Ovary (tissue), 10 donors: Measurements from ENCODE around the gene TAPT1. TPM values are rescaled to one million over a fixed set of nuclear protein-coding genes. Genes with fewer than 3 reads are reported as not detected.
A peak's percentile ranks its signal among the peaks of the same experiment; 100 is the strongest.
"Not testable (repeated sequence)": the region's sequence is repeated elsewhere in the genome, so short reads cannot be mapped to it uniquely, and the experiment has no call there.

Source experiments
- DNase-seq, 5 donors: peaks; one replicate each; pipeline ENCODE4 v3.0.0-alpha.2; 2019 to 2020
- H3K27ac ChIP-seq, 2 donors: fragments of 200-600 bp; one replicate each; pipeline versions ENCODE4 v1.5.1 to v1.8.0; 2019 to 2022
- H3K27me3 ChIP-seq: fragments of 200-600 bp; one replicate; pipeline ENCODE4 v1.8.0; 2022
- H3K36me3 ChIP-seq: fragments of 200-600 bp; sonication (generic); one replicate; pipeline ENCODE4 v1.5.1; 2019
- H3K4me1 ChIP-seq: one replicate; pipeline ENCODE4 v1.8.1; 2013; ENCODE audit warnings: mild to moderate bottlenecking, moderate library complexity; ENCODE audit not compliant: insufficient read depth
- H3K4me3 ChIP-seq: fragments of 200-600 bp; sonication (generic); one replicate; pipeline ENCODE4 v1.5.1; 2017
- H3K9me3 ChIP-seq, 2 donors: fragments of 200-600 bp in 1 of 2; sonication (generic) in 1 of 2; one replicate each; pipeline versions ENCODE4 v1.5.1 to v1.8.1; 2013 to 2019; ENCODE audit warnings: mild to moderate bottlenecking in 1 of 2, moderate library complexity in 1 of 2
- CTCF ChIP-seq, 3 donors: fragments of 450-650 bp in 2 of 3; fragments of 200-600 bp in 1 of 3; IDR thresholded peaks; one replicate each; pipeline versions ENCODE4 v1.5.1 to v1.8.0; 2016 to 2022; ENCODE audit warnings: antibody characterized with exemption in 3 of 3, mild to moderate bottlenecking in 1 of 3
- EP300 ChIP-seq: sonication (generic); formaldehyde crosslinking; IDR thresholded peaks from one replicate; pipeline ENCODE4 v1.6.1; 2017; ENCODE audit warnings: antibody characterized with exemption
- POLR2A ChIP-seq: fragments of 450-650 bp; IDR thresholded peaks from one replicate; pipeline ENCODE4 v1.6.1; 2017; ENCODE audit warnings: antibody characterized with exemption, mild to moderate bottlenecking, moderate library complexity
- WGBS, 3 donors: extraction: QIAGEN DNeasy Blood & Tissue Kit in 1 of 3; methylation state at CpG; one replicate each; pipeline versions ENCODE4 v1.1.5 to v1.1.7; 2013 to 2017; 5-methylcytosine and 5-hydroxymethylcytosine counted together
- intact Hi-C, 4 donors: fragments of 100-400 bp; cut with DNase I; formaldehyde crosslinking; loops; one replicate each; pipeline versions ENCODE4 v1.11.0 to v1.15.1; 2022 to 2023
- long read RNA-seq, 3 donors: library from polyadenylated mRNA in 2 of 3; unstranded in 2 of 3; transcript quantifications; one replicate each; pipeline ENCODE4 v2.0.0 and lab custom pipeline, GENCODE V29; 2021 to 2026
- polyA plus RNA-seq, 2 donors: library from polyadenylated mRNA; stranded (reverse); fragments of 200-250 nt in 1 of 2; fragments of 350-450 nt in 1 of 2; fragmentation: Illumina TruSeq in 1 of 2; extraction: RNeasy Lipid Tissue Mini Kit (QIAGEN cat#74804) in 1 of 2; gene quantifications; one replicate each; pipeline ENCODE4 v1.2.3, GENCODE V29; 2013 to 2014
- total RNA-seq, 7 donors: library from RNA; depleted of rRNA in 2 of 7; stranded (reverse); fragments of >200 nt in 2 of 7; fragmentation: NEBNext Ultra II Directional in 3 of 7; extraction: Animal tissue kit (Norgen Biotek cat#: 25700) in 3 of 7; gene quantifications; one replicate each; pipeline versions ENCODE4 v1.1.0 to v1.2.4, GENCODE V29; 2016 to 2023
- donor health status: DM: no; HTN: no; CAD: no; lungs with moderate emphysema.
- donor health status: DM: no; HTN: no; CAD: no.
- donor health status: Bipolar disorder and iron deficiency.
- donor health status: DM: yes; HTN: yes; CAD: no.
- donor health status: DM: no; HTN: no; CAD: no.
- donor health status: DM: yes; HTN: yes; CAD: no.

TAPT1 gene, protein sequence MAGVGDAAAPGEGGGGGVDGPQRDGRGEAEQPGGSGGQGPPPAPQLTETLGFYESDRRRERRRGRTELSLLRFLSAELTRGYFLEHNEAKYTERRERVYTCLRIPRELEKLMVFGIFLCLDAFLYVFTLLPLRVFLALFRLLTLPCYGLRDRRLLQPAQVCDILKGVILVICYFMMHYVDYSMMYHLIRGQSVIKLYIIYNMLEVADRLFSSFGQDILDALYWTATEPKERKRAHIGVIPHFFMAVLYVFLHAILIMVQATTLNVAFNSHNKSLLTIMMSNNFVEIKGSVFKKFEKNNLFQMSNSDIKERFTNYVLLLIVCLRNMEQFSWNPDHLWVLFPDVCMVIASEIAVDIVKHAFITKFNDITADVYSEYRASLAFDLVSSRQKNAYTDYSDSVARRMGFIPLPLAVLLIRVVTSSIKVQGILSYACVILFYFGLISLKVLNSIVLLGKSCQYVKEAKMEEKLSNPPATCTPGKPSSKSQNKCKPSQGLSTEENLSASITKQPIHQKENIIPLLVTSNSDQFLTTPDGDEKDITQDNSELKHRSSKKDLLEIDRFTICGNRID
- total RNA-seq (10 to 100 TPM; 19.0 to 36.2 (median 27.2) TPM), polyA plus RNA-seq (10 to 100 TPM; 18.3 to 36.7 TPM)
- long read RNA-seq, donor 1, partial matches to known transcripts, result 1 of 3 reads
- long read RNA-seq, donor 1, other reads (novel, unspliced or antisense), result 1 of 3 reads
- long read RNA-seq, donor 2, full-length matches to known transcripts, result 2 of 7 reads
- long read RNA-seq, donor 2, partial matches to known transcripts, result 5 of 7 reads
- long read RNA-seq, donor 2, other reads (novel, unspliced or antisense), result 0 of 7 reads
- long read RNA-seq, donor 3, full-length matches to known transcripts, result 18 of 26 reads
- long read RNA-seq, donor 3, partial matches to known transcripts, result 2 of 26 reads
- long read RNA-seq, donor 3, other reads (novel, unspliced or antisense), result 6 of 26 reads

GRCh38 chr4:16225863-16226815 is at the start of gene TAPT1:
TSS of gene TAPT1 (minus strand) at chr4:16226471. CDS start at chr4:16226457, 14 bp downstream.
- Histone ChIP-seq H3K27ac (peak within 1 kb of the TSS; percentile 95 to 98), H3K4me1 (peaks cover 7% of the 10 kb centered on the region), H3K27me3 (no peaks in the 10 kb centered on the region), H3K9me3 (no peaks in the 10 kb centered on the region), H3K4me3 (peak within 1 kb of the TSS; percentile 80), H3K36me3 (no peaks in the 10 kb centered on the region)
- WGBS, 3 donors, result 0 to 1% (median 0%) methylated on average over 36 to 138 of the region's 143 CpGs
- DNase-seq, result peak; percentile 77 to 86 (median 83)
- TF ChIP-seq POLR2A, result peak; percentile 8
- TF ChIP-seq EP300, result no peak
- intact Hi-C loops, result no loop called here

DNA sequence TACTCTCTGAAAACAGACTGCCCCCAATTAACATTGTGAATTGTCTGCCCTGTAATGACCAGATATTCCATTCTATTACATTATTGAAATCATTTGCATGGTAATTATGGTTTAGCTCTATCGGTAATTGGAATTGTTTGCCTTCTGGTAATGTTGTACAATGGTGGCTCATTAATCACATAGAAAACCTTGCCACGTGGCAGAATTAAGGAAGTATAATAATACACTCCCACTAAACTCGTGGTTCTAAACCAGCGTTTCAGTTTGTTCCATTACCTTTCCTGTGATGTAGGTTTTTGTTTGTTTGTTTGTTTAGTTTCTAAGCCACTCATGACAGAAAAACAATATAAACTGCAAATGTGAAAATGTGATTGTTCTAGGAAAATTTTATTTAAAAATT is 45.1 kb upstream of the TAPT1 start:
- no peaks in the 10 kb centered on the region for H3K27me3 ChIP-seq
- 35 to 62% (median 55%) methylated on average over 4 of the region's 4 CpGs for WGBS, 3 donors
- H3K36me3 ChIP-seq, result no peaks in the 10 kb centered on the region
- H3K27ac ChIP-seq, result no peak overlapping the region
- no peak overlapping the region for H3K4me3 ChIP-seq
- no peaks in the 10 kb centered on the region for H3K4me1 ChIP-seq
- DNase-seq, result no peak
- intact Hi-C loops, result no loop called here
- no peak for TF ChIP-seq POLR2A
- no peak for TF ChIP-seq CTCF (IDR thresholded peaks at IDR 0.05)
- TF ChIP-seq EP300, result no peak
- no peaks in the 10 kb centered on the region for H3K9me3 ChIP-seq

DNA sequence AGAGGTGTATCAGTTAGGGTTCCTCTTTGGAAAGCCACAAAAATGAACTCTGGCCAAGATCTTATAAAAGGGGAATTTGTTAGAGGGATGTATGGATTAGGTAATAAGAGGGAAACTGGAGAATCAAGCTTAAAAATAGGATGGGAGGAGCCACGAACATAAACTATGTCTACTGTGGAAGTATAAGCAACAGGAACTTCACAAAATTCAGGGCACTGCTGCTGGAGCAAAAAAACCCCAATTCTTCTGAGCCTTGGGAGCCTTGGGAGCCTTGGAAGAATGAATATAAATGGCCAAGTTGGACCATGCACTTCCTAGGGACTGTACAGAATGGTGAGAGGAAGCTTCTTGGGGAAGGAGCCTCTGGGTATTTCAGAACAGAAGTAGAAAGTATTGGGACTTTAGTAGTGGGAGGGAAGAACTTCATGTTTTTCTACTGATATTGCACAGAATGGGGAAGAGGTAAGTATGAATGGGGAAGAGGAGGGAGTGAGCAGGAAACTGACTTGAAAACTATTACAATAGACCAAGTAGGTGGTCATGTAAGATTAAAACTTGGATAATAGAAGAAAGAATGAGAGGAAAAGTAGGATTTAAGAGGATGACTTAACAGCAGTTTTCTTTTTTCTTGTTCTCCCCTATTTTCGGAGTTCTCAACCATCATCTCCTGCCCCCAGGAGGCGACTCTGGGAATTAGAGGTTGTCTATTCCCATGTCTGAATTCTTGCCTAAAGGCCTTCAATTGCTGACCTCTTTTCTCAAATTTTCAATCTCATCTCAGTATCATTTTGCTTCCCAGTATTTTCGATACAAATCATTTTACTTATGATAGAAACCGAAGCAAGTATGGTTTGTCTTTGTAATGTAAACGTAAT is 44.4 kb upstream of the TAPT1 start:
- H3K27ac ChIP-seq, result no peak overlapping the region

DNA sequence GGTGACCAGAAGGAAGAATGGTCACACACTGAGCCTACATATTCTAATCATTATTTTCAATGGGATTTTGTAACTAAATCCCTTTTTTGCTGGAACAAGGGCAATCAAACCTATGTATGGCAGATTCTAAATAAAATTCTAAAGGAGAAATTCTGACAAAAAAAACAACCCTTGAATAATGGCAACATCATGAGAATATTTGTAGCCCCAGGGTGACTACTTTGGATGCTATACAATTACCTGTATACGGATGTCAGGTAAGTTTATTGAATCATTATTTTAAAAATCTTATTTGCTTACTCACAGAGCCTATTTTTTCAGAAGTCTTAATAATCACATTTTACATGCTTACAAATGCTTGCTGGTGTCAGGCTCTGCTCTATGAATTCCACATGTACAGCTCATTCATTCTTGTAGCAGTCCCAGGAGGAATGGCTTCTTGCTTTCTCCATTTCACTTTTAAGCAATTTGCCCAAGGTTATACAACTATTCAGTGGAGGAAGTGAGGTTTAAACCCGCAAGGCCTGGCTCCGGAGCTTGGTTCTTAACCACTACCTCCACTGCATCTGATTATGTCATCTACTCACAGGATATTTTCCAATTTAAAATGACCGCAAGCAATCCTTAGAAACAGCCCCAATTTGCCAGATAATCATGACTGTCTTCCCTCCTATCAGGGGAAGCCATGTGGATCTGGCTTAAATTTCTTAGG is 43.6 kb upstream of the TAPT1 start:
- intact Hi-C loops, result loop anchor here in 3 of 4 donors (5.0 to 10.0 kb wide), 5 partner anchors 73 to 795 kb away; no protein-coding TSS in a partner anchor
- H3K27me3 ChIP-seq, H3K36me3 ChIP-seq, H3K27ac ChIP-seq, DNase-seq, H3K4me3 ChIP-seq, H3K9me3 ChIP-seq, H3K4me1 ChIP-seq: not testable (repeated sequence)
- 62 to 79% (median 71%) methylated on average over 4 of the region's 4 CpGs for WGBS, 3 donors

More for the DNA sequence above, 44.4 kb upstream of the TAPT1 start:
- H3K9me3 ChIP-seq, result no peaks in the 10 kb centered on the region
- H3K4me1 ChIP-seq, result no peaks in the 10 kb centered on the region
- DNase-seq, result no peak
- TF ChIP-seq EP300 (no peak), POLR2A (no peak), CTCF (IDR thresholded peaks at IDR 0.05) (no peak)
- no peaks in the 10 kb centered on the region for H3K27me3 ChIP-seq
- no peak overlapping the region for H3K4me3 ChIP-seq
- WGBS, 3 donors, result 75 to 90% (median 83%) methylated on average over 6 of the region's 6 CpGs
- intact Hi-C loops, result no loop called here
- no peaks in the 10 kb centered on the region for H3K36me3 ChIP-seq
